Measurements from ENCODE around the gene BATF3.
"Not testable (repeated sequence)": the region's sequence is repeated elsewhere in the genome, so short reads cannot be mapped to it uniquely, and the experiment has no call there.

Gene BATF3

DNA sequence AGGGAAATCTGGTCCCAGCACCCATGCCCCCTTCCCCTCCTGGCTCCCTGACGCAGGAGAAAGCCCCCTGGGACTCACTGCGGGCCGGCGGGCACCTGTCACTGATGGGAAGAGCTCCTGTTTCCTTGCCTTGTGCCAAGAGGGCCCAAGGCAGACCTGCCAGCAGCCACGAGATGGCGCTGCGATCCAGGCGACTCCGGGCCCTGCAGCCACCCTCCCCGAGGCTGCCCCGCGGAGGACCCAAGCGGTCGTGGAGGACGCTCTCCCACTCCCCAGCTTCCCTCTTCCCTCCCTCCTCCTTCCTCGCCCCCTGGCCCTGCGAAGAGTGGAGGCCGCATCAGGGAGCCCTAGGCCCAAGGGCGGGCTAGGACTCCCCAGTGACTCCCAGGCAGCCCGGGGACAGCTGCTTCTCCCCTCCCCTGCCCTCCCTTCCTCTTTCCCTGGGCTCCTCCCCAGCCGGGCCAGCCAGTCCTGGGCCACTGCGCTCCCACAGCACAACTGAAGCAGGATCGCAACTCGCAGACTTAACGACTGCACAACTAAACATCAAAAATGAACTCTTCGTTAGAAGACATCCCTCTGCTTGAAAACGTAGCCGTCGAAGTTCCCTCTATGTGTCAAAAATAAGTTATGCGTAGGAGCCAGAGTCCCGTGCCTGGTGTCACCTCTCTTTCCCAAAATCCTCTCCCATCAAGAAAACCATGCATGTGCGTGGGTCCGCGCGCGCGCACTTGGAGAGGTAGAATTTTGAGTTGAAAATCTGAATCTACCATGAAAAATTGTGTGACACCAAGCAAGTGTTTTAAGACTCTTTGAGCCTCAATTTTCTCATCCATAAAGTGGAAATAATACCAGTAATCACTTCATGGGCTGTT, 34.2 kb downstream of the BATF3 start:
- Mint-ChIP-seq H3K4me1 (ENCODE audit: low read depth) (peaks cover 4% of the 10 kb centered on the region), H3K9me3 (ENCODE audit: low read depth) (no peaks in the 10 kb centered on the region), H3K27ac (no peak overlapping the region), H3K4me3 (peak overlapping the region; percentile 83), H3K36me3 (no peaks in the 10 kb centered on the region), H3K27me3 (no peaks in the 10 kb centered on the region)

GRCh38 chr1:212664409-212665199, 35.0 kb downstream of the BATF3 start:
- no peaks in the 10 kb centered on the region for H3K9me3 Mint-ChIP-seq (ENCODE audit: low read depth)
- no peak overlapping the region for H3K27ac Mint-ChIP-seq
- H3K27me3 Mint-ChIP-seq: no peaks in the 10 kb centered on the region
- H3K4me3 Mint-ChIP-seq: no peak overlapping the region
- H3K36me3 Mint-ChIP-seq: no peaks in the 10 kb centered on the region
- H3K4me1 Mint-ChIP-seq (ENCODE audit: low read depth): peaks cover 4% of the 10 kb centered on the region

GRCh38 chr1:212658250-212658649, 41.4 kb downstream of the BATF3 start:
- not testable (repeated sequence) for H3K9me3 Mint-ChIP-seq (ENCODE audit: low read depth); H3K4me3 Mint-ChIP-seq; H3K27ac Mint-ChIP-seq; H3K36me3 Mint-ChIP-seq; H3K27me3 Mint-ChIP-seq; H3K4me1 Mint-ChIP-seq (ENCODE audit: low read depth)

GRCh38 chr1:212656730-212657129, 42.9 kb downstream of the BATF3 start:
- H3K27ac Mint-ChIP-seq: no peak overlapping the region
- no peaks in the 10 kb centered on the region for H3K9me3 Mint-ChIP-seq (ENCODE audit: low read depth)
- H3K27me3 Mint-ChIP-seq: peaks cover 6% of the 10 kb centered on the region
- H3K4me1 Mint-ChIP-seq (ENCODE audit: low read depth): no peaks in the 10 kb centered on the region
- H3K36me3 Mint-ChIP-seq: no peaks in the 10 kb centered on the region
- no peak overlapping the region for H3K4me3 Mint-ChIP-seq

DNA sequence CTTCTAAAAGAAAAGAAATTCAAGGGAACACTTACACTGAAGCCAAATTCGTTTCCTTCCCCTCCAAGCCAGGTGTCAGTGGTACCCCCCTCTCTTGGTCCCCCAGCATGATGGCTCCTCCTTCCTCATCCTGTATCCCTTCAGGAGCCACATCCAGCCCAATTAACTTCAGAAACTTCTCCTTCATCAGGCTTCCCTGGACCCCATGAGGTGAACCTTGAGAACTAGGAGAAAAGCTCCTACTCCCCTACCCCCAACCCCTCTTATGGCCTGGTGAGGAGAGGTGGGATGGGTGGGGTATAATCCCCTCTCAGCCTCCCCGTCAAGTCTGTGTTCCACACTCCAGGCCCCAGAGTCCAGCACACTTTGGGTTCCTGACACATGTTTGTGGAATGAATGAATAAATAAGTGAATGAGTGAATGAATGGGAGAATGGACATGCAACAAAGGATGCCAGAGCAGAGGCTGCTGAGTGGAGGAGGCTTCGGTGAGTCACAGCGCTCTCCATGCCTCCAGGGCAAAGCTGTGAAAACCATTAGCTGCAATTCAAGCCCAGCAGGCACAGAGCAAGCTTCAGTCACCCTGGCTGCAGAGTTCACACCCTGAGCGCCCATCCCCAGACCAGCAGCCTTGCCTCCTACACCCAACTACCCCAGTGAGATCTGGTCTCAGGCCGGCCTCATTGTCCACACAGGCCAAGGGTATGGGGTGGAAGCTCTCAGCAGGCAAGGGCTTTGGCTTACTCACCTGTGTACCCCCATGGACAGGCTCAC, 43.8 kb downstream of the BATF3 start:
- Mint-ChIP-seq H3K27ac (no peak overlapping the region), H3K4me1 (ENCODE audit: low read depth) (no peaks in the 10 kb centered on the region), H3K4me3 (no peak overlapping the region), H3K27me3 (peaks cover 6% of the 10 kb centered on the region), H3K36me3 (no peaks in the 10 kb centered on the region), H3K9me3 (ENCODE audit: low read depth) (no peaks in the 10 kb centered on the region)

DNA sequence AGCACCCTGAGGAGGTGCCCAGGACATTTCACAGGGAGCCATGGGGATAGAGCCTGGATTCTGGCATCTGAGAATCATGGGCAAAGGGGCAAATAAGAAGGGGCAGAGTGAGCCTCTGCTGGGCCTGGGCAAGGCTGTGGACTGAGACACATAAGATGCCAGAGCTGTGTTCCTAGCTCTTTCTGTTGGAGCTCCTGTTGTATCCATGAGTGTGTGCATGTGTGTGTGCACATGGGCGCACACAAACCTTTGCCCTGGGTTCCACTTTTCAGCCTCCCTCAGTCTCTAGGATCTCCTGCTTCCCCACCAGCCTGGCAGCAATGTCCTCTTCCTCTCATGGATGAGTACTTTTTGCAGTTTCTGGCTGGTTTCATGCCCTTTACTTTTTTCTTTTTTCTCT, 47.0 kb downstream of the BATF3 start:
- Mint-ChIP-seq H3K36me3 (no peaks in the 10 kb centered on the region), H3K4me1 (ENCODE audit: low read depth) (no peaks in the 10 kb centered on the region), H3K27ac (no peak overlapping the region)

DNA sequence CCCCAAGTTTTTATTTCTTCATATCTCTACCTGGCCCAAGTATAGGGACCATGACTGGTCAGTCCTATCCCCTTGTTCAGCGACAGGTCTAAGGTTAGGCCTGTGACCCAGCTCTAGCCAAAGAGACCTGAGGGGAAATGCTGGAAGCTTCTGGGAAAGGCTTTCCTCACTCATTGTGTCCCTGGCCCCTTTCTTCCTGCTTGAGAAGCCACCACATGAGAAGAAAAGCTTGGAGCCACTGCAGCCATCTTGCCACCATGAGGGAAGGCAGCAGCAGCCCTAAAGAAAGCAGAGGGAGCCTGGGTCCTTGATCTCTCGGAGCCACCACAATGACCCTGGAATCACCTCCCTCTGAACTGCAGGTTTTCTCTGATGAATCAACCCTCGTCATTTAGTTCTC, 47.7 kb downstream of the BATF3 start:
- H3K4me1 Mint-ChIP-seq (ENCODE audit: low read depth): no peaks in the 10 kb centered on the region
- H3K27ac Mint-ChIP-seq: no peak overlapping the region
- H3K27me3 Mint-ChIP-seq: peaks cover 4% of the 10 kb centered on the region
- no peaks in the 10 kb centered on the region for H3K9me3 Mint-ChIP-seq (ENCODE audit: low read depth)
- H3K36me3 Mint-ChIP-seq: no peaks in the 10 kb centered on the region
- H3K4me3 Mint-ChIP-seq: no peak overlapping the region

More for the DNA sequence above, 47.0 kb downstream of the BATF3 start:
- Mint-ChIP-seq H3K27me3 (peaks cover 4% of the 10 kb centered on the region), H3K9me3 (ENCODE audit: low read depth) (no peaks in the 10 kb centered on the region), H3K4me3 (no peak overlapping the region)

GRCh38 chr1:212651521-212651920, 48.1 kb downstream of the BATF3 start:
- no peaks in the 10 kb centered on the region for H3K4me1 Mint-ChIP-seq (ENCODE audit: low read depth)
- H3K27ac Mint-ChIP-seq: no peak overlapping the region
- no peaks in the 10 kb centered on the region for H3K9me3 Mint-ChIP-seq (ENCODE audit: low read depth)
- no peaks in the 10 kb centered on the region for H3K36me3 Mint-ChIP-seq
- no peak overlapping the region for H3K4me3 Mint-ChIP-seq
- H3K27me3 Mint-ChIP-seq: peaks cover 4% of the 10 kb centered on the region

DNA sequence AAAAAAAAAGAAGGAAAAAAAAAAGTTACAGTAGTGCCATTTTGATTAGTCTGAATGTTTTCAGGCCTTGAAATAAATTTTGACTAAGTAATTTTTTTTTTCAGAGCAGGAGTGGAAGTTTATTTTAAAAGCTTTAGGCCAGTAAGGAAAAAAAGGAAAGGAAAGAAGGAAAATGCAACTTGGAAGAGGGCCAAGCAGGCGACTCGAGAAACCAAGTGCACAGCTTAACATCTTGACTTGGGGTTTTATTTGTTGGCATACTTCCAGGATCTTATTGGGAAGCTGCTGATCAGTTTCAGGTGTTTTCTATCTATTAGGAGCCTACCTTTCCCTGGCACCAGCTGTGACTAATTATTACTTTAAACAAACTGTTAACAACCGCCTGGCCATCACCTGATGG, 49.4 kb downstream of the BATF3 start:
- Mint-ChIP-seq H3K36me3 (no peaks in the 10 kb centered on the region), H3K4me1 (ENCODE audit: low read depth) (no peaks in the 10 kb centered on the region), H3K27me3 (peaks cover 4% of the 10 kb centered on the region), H3K4me3 (no peak overlapping the region), H3K9me3 (ENCODE audit: low read depth) (no peaks in the 10 kb centered on the region), H3K27ac (no peak overlapping the region)

- Mint-ChIP-seq H3K27me3 (peaks cover under 1% of the 10 kb centered on the region), H3K9me3 (ENCODE audit: low read depth) (no peaks in the 10 kb centered on the region), H3K4me1 (ENCODE audit: low read depth) (no peaks in the 10 kb centered on the region), H3K36me3 (no peaks in the 10 kb centered on the region), H3K27ac (no peak overlapping the region), H3K4me3 (no peak overlapping the region)
Observed at GRCh38 chr1:212649020-212649419, 50.6 kb downstream of the BATF3 start.

GRCh38 chr1:212648431-212648830, 51.2 kb downstream of the BATF3 start:
- H3K9me3 Mint-ChIP-seq (ENCODE audit: low read depth): no peaks in the 10 kb centered on the region
- H3K27ac Mint-ChIP-seq: no peak overlapping the region
- no peaks in the 10 kb centered on the region for H3K27me3 Mint-ChIP-seq
- H3K4me1 Mint-ChIP-seq (ENCODE audit: low read depth): no peaks in the 10 kb centered on the region
- H3K4me3 Mint-ChIP-seq: no peak overlapping the region
- H3K36me3 Mint-ChIP-seq: no peaks in the 10 kb centered on the region

- no peaks in the 10 kb centered on the region for H3K36me3 Mint-ChIP-seq
- H3K9me3 Mint-ChIP-seq (ENCODE audit: low read depth): no peaks in the 10 kb centered on the region
- no peaks in the 10 kb centered on the region for H3K27me3 Mint-ChIP-seq
- H3K4me3 Mint-ChIP-seq: no peak overlapping the region
- H3K4me1 Mint-ChIP-seq (ENCODE audit: low read depth): no peaks in the 10 kb centered on the region
- no peak overlapping the region for H3K27ac Mint-ChIP-seq
Observed at GRCh38 chr1:212647004-212647403, 52.6 kb downstream of the BATF3 start.

DNA sequence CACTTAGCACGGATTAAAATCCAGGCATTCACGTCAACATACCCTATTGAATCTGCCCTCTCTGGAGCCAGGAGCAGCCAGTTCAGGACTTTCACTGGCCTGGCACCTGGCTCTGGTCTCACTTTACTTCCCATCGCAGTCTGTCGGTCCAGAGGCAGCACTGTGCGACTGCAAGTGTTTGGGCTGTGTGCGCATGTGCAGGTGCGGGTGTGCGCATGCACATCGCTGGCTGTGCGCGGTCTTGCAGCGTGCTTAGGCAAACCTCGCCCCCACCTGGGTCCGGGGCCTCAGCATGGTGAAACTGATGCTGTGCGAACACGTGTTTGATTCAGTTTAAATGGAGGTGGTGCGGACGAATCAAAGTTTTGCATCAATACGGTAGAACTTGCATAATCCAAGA, 53.1 kb downstream of the BATF3 start:
- H3K4me1 Mint-ChIP-seq (ENCODE audit: low read depth): no peaks in the 10 kb centered on the region
- H3K36me3 Mint-ChIP-seq: no peaks in the 10 kb centered on the region
- no peak overlapping the region for H3K4me3 Mint-ChIP-seq
- no peaks in the 10 kb centered on the region for H3K27me3 Mint-ChIP-seq
- no peaks in the 10 kb centered on the region for H3K9me3 Mint-ChIP-seq (ENCODE audit: low read depth)
- H3K27ac Mint-ChIP-seq: no peak overlapping the region

DNA sequence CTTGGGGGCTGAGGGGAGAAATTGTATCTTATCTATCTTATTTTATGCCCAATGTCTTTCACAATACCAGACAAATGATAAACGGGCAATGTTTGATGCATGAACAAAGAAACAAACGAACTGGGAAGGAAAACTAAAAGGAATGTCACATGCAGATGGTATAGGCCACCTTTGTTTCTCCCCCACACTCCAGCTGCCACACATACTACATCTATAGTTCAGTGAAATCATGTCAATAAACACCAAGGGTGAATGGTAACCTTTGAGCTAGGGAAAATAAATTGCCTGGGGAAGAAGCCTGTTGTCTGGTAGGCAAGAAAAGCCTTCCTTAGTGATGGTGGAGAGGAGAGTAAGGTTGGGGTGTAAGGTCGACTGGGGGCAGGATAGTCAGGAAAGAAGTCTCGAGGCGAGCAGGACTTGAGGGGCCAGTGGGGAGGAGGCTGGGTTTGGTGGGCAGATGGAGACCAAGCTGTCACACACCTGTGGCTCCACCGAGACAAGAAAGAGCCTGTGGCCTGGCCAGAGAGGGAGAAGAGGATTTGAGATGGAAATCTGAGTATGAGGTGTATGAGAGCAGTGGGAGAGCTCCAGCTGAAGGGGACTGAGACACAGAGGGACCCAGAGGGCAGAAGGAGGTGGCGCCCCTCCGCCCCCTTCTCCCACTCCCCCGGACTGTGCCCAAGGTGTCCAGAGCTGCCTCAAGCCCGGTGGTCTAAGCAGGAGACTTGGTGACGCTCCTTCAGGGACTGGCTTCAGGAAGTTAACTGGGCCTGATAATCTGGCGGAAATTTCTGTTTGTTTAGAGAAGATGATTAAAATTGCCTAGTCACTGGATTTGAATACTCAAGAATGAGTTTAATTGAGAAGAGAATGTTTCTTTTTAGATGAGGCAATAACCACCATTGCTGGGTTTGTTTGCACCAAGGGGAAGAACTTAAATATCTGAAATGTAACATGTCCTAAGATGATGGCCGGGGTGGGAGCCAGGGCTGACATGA, 53.8 kb downstream of the BATF3 start:
- Mint-ChIP-seq H3K9me3 (ENCODE audit: low read depth) (peaks cover 2% of the 10 kb centered on the region), H3K4me3 (no peak overlapping the region), H3K36me3 (no peaks in the 10 kb centered on the region), H3K27me3 (peaks cover under 1% of the 10 kb centered on the region), H3K27ac (no peak overlapping the region), H3K4me1 (ENCODE audit: low read depth) (no peaks in the 10 kb centered on the region)
